Calu3 (cell line): ENCODE results near the gene MCM9. TPM values are rescaled to one million over a fixed set of nuclear protein-coding genes. Genes with fewer than 3 reads are reported as not detected.

Experiments used
- BruUV-seq: library from RNA; stranded (reverse); fragments of 400-500 nt; replicated peaks from 2 replicates; lab custom pipeline; 2021; lab: Mats Ljungman, UMichigan
- CTCF ChIA-PET: fragments of 300-600 bp; sonication (Branson Sonifier 250); formaldehyde crosslinking; loops from one replicate; lab custom pipeline; 2022; ENCODE audit warnings: antibody characterized with exemption; lab: Charles Lee
- DNase-seq: peaks from one replicate; pipeline ENCODE4 v3.0.0; 2022
- H3K27ac Mint-ChIP-seq: one replicate; pipeline ENCODE4 v1.8.0; 2022; ENCODE audit warnings: mixed read lengths; ENCODE audit not compliant: unreplicated experiment
- H3K27me3 Mint-ChIP-seq: one replicate; pipeline ENCODE4 v1.8.0; 2022; ENCODE audit warnings: mixed read lengths; ENCODE audit not compliant: unreplicated experiment
- H3K36me3 Mint-ChIP-seq: one replicate; pipeline ENCODE4 v1.8.0; 2022; ENCODE audit warnings: mild to moderate bottlenecking, moderate library complexity, mixed read lengths; ENCODE audit not compliant: insufficient read depth, unreplicated experiment
- H3K4me1 Mint-ChIP-seq: one replicate; pipeline ENCODE4 v1.8.0; 2022; ENCODE audit warnings: mild to moderate bottlenecking, low read depth, mixed read lengths; ENCODE audit not compliant: unreplicated experiment
- H3K4me3 Mint-ChIP-seq: one replicate; pipeline ENCODE4 v1.8.0; 2022; ENCODE audit warnings: mild to moderate bottlenecking, low read depth, moderate library complexity, mixed read lengths; ENCODE audit not compliant: unreplicated experiment
- H3K9me3 Mint-ChIP-seq: one replicate; pipeline ENCODE4 v1.8.0; 2022; ENCODE audit warnings: low read depth, mixed read lengths; ENCODE audit not compliant: unreplicated experiment
- CTCF ChIP-seq: fragments of 200-600 bp; IDR thresholded peaks from one replicate; pipeline ENCODE4 v1.8.0; 2022; ENCODE audit warnings: antibody characterized with exemption; ENCODE audit not compliant: unreplicated experiment
- intact Hi-C: fragments of 100-400 bp; cut with micrococcal nuclease; formaldehyde crosslinking; loops from one replicate; pipeline ENCODE4 v1.10.0; 2022; ENCODE audit not compliant: unreplicated experiment
- total RNA-seq: library from RNA; stranded (reverse); gene quantifications from 2 replicates; pipeline ENCODE4 v1.2.3, GENCODE V29; 2022

The MCM9 gene
- total RNA-seq, 1 experiment from 2014 or later = 24.6 TPM

DNA sequence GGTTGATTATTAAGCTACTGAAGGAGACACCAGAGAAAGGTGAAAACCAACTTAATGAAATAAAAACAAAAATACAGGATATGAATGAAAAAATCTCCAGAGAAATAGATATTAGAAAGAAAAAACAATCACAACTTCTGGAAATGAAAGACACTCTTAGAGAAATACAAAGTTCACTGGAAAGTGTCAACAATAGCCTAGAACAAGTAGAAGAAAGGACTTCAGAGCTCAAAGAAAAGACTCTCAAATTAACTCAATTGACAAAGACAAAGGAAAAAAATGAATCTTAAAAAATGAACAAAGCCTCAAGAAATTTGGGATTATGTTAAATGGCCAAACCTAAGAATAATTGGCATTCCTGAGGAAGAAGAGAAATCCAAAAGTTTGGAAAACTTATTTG, 10.3 kb upstream of the MCM9 start:
- H3K27ac Mint-ChIP-seq = no peak overlapping the region
- BruUV-seq = no TSS peak
- H3K4me1 Mint-ChIP-seq = no peaks in the 10 kb centered on the region
- CTCF ChIA-PET = no interaction called here
- TF ChIP-seq CTCF = no peak
- H3K9me3 Mint-ChIP-seq = peaks cover 16% of the 10 kb centered on the region
- DNase-seq = no peak
- no peaks in the 10 kb centered on the region for H3K36me3 Mint-ChIP-seq
- intact Hi-C loops = no loop called here
- H3K27me3 Mint-ChIP-seq = no peaks in the 10 kb centered on the region
- H3K4me3 Mint-ChIP-seq = no peak overlapping the region

DNA sequence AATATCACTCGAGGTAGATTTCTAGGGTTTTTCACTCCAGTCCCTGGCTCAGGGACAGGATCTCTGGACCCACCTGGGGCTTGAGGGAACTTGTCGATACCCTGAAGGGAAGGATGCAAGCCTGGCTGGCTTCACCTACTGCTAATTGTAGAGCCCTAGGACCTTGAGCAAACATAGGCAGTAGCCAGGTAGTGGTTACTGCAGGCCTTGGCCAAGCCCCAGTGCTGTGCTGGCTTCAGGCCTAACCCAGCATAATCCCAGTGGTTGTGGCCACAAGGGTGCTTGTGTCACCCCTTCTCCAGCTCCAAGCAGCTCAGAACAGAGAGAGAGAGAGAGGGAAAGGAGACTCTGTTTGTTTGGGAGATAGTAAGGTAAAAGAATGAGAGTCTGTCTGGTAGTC, 5.8 kb upstream of the MCM9 start:
- H3K27me3 Mint-ChIP-seq = no peaks in the 10 kb centered on the region
- TF ChIP-seq CTCF = no peak
- H3K27ac Mint-ChIP-seq = no peak overlapping the region
- CTCF ChIA-PET = no interaction called here
- no peak for DNase-seq
- H3K9me3 Mint-ChIP-seq = peaks cover 11% of the 10 kb centered on the region
- peaks cover 5% of the 10 kb centered on the region for H3K4me1 Mint-ChIP-seq
- intact Hi-C loops = no loop called here
- no peak overlapping the region for H3K4me3 Mint-ChIP-seq
- peaks cover 3% of the 10 kb centered on the region for H3K36me3 Mint-ChIP-seq
- no TSS peak for BruUV-seq

GRCh38 chr6:118939683-118940082, 4.7 kb upstream of the MCM9 start:
- no peak overlapping the region for H3K27ac Mint-ChIP-seq
- no TSS peak for BruUV-seq
- H3K9me3 Mint-ChIP-seq = peaks cover 12% of the 10 kb centered on the region
- H3K27me3 Mint-ChIP-seq = no peaks in the 10 kb centered on the region
- no peak overlapping the region for H3K4me3 Mint-ChIP-seq
- intact Hi-C loops = no loop called here
- TF ChIP-seq CTCF = no peak
- peaks cover 9% of the 10 kb centered on the region for H3K4me1 Mint-ChIP-seq
- DNase-seq = no peak
- CTCF ChIA-PET = no interaction called here
- peaks cover 14% of the 10 kb centered on the region for H3K36me3 Mint-ChIP-seq

DNA sequence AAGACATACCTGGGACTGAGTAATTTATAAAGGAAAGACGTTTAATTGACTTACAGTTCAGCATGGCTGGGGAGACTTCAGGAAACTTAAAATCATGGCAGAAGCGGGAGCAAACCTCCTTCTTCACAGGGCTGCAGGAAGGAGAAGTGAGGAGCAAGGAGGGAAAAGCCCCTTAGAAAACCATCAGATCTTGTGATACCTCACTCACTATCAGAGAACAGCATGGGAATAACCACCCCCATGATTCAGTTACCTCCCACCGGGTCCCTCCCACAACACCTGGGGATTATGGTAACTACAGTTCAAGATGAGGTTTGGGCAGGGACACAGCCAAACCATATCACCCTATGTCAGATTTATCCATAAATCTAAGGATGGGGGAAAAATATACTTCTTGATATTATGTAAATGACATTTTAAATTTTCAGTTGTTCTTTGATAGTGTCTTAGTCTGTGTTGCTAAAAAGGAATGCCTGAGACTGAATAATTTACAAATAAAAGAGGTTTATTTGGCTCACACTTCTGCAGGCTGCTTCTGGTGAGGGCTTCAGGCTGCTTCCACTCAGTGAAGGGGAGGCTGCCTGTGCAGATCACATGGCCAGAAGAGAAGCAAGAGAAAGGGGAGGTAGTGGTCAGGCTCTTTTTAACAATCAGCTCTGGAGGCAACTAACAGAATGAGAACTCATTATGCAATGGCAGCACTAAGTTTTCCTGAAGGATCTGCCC, 1.2 kb upstream of the MCM9 start:
- Mint-ChIP-seq H3K27me3 (no peaks in the 10 kb centered on the region), H3K4me1 (peaks cover 30% of the 10 kb centered on the region), H3K9me3 (peaks cover 2% of the 10 kb centered on the region), H3K36me3 (peaks cover 31% of the 10 kb centered on the region), H3K27ac (peak overlapping the region; percentile 62), H3K4me3 (peak overlapping the region; percentile 86)
- BruUV-seq = no TSS peak
- intact Hi-C loops = no loop called here
- DNase-seq = no peak
- TF ChIP-seq CTCF = no peak
- CTCF ChIA-PET = no interaction called here
